Measurements from ENCODE around the gene PLCB1.

DNA sequence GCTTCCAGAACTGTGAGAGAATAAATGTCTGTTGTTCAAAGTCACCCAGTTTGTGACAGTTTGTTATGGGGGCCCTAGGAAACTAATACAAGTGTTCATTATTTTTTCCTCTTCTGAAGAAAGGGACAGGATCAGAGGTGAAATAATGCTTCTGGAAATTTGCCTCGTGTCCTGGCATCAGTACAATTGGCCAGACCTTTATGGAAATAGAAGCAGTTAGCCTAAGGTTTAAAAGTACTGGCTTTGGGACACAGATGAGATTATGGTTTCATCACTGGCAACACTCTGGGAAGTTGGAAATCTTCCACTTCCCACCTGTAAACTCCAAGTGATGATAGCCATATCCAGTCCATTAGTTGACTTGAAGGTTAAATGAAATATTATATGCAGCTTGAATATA is 88.7 kb downstream of the PLCB1 start:
- TF ChIP-seq, protein P1, sequence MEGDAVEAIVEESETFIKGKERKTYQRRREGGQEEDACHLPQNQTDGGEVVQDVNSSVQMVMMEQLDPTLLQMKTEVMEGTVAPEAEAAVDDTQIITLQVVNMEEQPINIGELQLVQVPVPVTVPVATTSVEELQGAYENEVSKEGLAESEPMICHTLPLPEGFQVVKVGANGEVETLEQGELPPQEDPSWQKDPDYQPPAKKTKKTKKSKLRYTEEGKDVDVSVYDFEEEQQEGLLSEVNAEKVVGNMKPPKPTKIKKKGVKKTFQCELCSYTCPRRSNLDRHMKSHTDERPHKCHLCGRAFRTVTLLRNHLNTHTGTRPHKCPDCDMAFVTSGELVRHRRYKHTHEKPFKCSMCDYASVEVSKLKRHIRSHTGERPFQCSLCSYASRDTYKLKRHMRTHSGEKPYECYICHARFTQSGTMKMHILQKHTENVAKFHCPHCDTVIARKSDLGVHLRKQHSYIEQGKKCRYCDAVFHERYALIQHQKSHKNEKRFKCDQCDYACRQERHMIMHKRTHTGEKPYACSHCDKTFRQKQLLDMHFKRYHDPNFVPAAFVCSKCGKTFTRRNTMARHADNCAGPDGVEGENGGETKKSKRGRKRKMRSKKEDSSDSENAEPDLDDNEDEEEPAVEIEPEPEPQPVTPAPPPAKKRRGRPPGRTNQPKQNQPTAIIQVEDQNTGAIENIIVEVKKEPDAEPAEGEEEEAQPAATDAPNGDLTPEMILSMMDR (conservative IDR thresholded peaks at IDR 0.05; ENCODE audit: low read depth in 2 of 2), result no peak
- TF ChIP-seq POLR2AphosphoS5 (IDR thresholded peaks at IDR 0.05; ENCODE audit: low read depth) (no peak), ZNF114 (CRISPR knock-in tag; IDR thresholded peaks at IDR 0.05) (no peak), EZH2 (IDR thresholded peaks at IDR 0.05; ENCODE audit: low read depth, unreplicated experiment) (no peak), EZH2phosphoT487 (IDR thresholded peaks at IDR 0.05; ENCODE audit: unreplicated experiment) (no peak), NANOG (IDR thresholded peaks at IDR 0.05; ENCODE audit: borderline replicate concordance) (no peak), CREB1 (CRISPR knock-in tag; IDR thresholded peaks at IDR 0.05; ENCODE audit: low read depth) (no peak)
- TF ChIP-seq, protein P2, sequence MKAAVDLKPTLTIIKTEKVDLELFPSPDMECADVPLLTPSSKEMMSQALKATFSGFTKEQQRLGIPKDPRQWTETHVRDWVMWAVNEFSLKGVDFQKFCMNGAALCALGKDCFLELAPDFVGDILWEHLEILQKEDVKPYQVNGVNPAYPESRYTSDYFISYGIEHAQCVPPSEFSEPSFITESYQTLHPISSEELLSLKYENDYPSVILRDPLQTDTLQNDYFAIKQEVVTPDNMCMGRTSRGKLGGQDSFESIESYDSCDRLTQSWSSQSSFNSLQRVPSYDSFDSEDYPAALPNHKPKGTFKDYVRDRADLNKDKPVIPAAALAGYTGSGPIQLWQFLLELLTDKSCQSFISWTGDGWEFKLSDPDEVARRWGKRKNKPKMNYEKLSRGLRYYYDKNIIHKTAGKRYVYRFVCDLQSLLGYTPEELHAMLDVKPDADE (IDR thresholded peaks at IDR 0.05), result no peak
- TF ChIP-seq, protein P3, sequence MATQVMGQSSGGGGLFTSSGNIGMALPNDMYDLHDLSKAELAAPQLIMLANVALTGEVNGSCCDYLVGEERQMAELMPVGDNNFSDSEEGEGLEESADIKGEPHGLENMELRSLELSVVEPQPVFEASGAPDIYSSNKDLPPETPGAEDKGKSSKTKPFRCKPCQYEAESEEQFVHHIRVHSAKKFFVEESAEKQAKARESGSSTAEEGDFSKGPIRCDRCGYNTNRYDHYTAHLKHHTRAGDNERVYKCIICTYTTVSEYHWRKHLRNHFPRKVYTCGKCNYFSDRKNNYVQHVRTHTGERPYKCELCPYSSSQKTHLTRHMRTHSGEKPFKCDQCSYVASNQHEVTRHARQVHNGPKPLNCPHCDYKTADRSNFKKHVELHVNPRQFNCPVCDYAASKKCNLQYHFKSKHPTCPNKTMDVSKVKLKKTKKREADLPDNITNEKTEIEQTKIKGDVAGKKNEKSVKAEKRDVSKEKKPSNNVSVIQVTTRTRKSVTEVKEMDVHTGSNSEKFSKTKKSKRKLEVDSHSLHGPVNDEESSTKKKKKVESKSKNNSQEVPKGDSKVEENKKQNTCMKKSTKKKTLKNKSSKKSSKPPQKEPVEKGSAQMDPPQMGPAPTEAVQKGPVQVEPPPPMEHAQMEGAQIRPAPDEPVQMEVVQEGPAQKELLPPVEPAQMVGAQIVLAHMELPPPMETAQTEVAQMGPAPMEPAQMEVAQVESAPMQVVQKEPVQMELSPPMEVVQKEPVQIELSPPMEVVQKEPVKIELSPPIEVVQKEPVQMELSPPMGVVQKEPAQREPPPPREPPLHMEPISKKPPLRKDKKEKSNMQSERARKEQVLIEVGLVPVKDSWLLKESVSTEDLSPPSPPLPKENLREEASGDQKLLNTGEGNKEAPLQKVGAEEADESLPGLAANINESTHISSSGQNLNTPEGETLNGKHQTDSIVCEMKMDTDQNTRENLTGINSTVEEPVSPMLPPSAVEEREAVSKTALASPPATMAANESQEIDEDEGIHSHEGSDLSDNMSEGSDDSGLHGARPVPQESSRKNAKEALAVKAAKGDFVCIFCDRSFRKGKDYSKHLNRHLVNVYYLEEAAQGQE (IDR thresholded peaks at IDR 0.05; ENCODE audit: unreplicated experiment), result no peak
